ENCODE measurements around the gene SEMA3A.

DNA sequence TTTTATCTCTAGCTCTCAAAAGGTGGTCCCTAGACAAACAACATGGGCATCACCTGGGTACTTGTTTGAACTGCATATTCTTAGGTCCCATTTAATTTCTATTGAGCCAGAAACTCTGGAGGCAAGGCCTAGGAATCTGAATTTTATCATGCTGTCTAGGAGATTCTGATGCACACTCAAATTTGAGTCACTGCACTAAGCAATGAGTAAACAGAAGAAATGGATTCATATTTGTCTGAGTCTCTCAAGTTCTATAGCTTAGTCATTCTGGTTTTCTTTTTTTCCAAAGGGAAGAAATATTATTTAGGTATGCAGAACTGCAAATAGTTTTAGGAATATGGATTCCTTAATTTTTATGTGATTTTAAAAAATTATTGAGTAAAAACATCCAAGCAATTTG, 185.5 kb downstream of the SEMA3A start:
- no peak for TF ChIP-seq POLR2A (IDR thresholded peaks at IDR 0.05)
- TF ChIP-seq, protein P1, sequence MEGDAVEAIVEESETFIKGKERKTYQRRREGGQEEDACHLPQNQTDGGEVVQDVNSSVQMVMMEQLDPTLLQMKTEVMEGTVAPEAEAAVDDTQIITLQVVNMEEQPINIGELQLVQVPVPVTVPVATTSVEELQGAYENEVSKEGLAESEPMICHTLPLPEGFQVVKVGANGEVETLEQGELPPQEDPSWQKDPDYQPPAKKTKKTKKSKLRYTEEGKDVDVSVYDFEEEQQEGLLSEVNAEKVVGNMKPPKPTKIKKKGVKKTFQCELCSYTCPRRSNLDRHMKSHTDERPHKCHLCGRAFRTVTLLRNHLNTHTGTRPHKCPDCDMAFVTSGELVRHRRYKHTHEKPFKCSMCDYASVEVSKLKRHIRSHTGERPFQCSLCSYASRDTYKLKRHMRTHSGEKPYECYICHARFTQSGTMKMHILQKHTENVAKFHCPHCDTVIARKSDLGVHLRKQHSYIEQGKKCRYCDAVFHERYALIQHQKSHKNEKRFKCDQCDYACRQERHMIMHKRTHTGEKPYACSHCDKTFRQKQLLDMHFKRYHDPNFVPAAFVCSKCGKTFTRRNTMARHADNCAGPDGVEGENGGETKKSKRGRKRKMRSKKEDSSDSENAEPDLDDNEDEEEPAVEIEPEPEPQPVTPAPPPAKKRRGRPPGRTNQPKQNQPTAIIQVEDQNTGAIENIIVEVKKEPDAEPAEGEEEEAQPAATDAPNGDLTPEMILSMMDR (IDR thresholded peaks at IDR 0.05): no peak
